Measurements from ENCODE around the gene EHMT1.
"Not testable (repeated sequence)": the region's sequence is repeated elsewhere in the genome, so short reads cannot be mapped to it uniquely, and the experiment has no call there.

EHMT1 gene

GRCh38 chr9:137762414-137763061, 143.7 kb downstream of the EHMT1 start:
- DNase-seq (ENCODE audit: low read depth), result no peak

- no peak for DNase-seq (ENCODE audit: low read depth)
Measured at GRCh38 chr9:137763271-137763955, 144.6 kb downstream of the EHMT1 start.

- DNase-seq (ENCODE audit: low read depth), result no peak
Measured at GRCh38 chr9:137764171-137764671, 145.4 kb downstream of the EHMT1 start.

- DNase-seq (ENCODE audit: low read depth), result no peak
Measured at GRCh38 chr9:137764981-137765380, 146.2 kb downstream of the EHMT1 start.

- DNase-seq (ENCODE audit: low read depth), result no peak
Measured at GRCh38 chr9:137765536-137765935, 146.7 kb downstream of the EHMT1 start.

GRCh38 chr9:137771580-137771979, 152.8 kb downstream of the EHMT1 start:
- no peak for DNase-seq (ENCODE audit: low read depth)

- DNase-seq (ENCODE audit: low read depth), result no peak
Measured at GRCh38 chr9:137772281-137772873, 153.6 kb downstream of the EHMT1 start.

- no peak for DNase-seq (ENCODE audit: low read depth)
Measured at GRCh38 chr9:137774775-137775386, 156.1 kb downstream of the EHMT1 start.

- DNase-seq (ENCODE audit: low read depth), result no peak
Measured at GRCh38 chr9:137776306-137776995, 157.6 kb downstream of the EHMT1 start.

GRCh38 chr9:137777761-137778160, 159.0 kb downstream of the EHMT1 start:
- DNase-seq (ENCODE audit: low read depth), result no peak

GRCh38 chr9:137778336-137778735, 159.5 kb downstream of the EHMT1 start:
- DNase-seq (ENCODE audit: low read depth), result no peak

GRCh38 chr9:137778914-137779313, 160.1 kb downstream of the EHMT1 start:
- DNase-seq (ENCODE audit: low read depth), result no peak

- DNase-seq (ENCODE audit: low read depth), result not testable (repeated sequence)
Measured at GRCh38 chr9:137780031-137780430, 161.2 kb downstream of the EHMT1 start.

- no peak for DNase-seq (ENCODE audit: low read depth)
Measured at GRCh38 chr9:137781906-137782585, 163.2 kb downstream of the EHMT1 start.

GRCh38 chr9:137783521-137783920, 164.7 kb downstream of the EHMT1 start:
- no peak for DNase-seq (ENCODE audit: low read depth)

- DNase-seq (ENCODE audit: low read depth), result no peak
Measured at GRCh38 chr9:137784046-137784445, 165.2 kb downstream of the EHMT1 start.

- no peak for DNase-seq (ENCODE audit: low read depth)
Measured at GRCh38 chr9:137784641-137785513, 166.1 kb downstream of the EHMT1 start.

- DNase-seq (ENCODE audit: low read depth), result no peak
Measured at GRCh38 chr9:137785704-137786161, 166.9 kb downstream of the EHMT1 start.

GRCh38 chr9:137786511-137786920, 167.7 kb downstream of the EHMT1 start:
- DNase-seq (ENCODE audit: low read depth), result no peak

GRCh38 chr9:137787381-137787780, 168.6 kb downstream of the EHMT1 start:
- no peak for DNase-seq (ENCODE audit: low read depth)

Measured in stimulated activated CD8-positive, alpha-beta memory T cell treated with anti-CD3 and anti-CD28 coated beads, Interleukin-15, amount 100 ng/mL, for 1 hour (primary cell).